ENCODE results near the gene FRMPD4.

The FRMPD4 gene

GRCh38 chrX:12611471-12611870, 473.2 kb downstream of the FRMPD4 start:
- no peak for DNase-seq (ENCODE audit: low read depth in 1 of 2, low spot score in 1 of 2)

DNA sequence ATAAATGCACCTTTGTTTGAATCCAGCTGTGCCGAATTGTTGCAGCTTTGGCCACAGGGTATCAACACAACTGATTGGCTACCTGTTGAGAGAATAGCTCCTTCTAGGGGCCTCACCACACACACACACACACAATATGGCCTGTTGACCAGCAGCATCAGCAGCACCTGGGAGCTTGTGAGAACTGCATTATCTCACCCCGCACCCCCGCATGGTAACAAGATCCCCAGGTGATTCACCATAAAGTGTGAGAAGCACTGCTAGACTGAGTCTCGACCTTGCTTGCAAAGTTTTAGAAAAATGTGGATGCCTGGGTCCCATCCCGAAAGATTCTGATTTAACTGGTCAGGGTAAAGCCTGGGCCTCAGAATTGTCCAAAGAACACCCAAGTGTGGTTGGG, 476.0 kb downstream of the FRMPD4 start:
- no peak for DNase-seq (ENCODE audit: low read depth in 1 of 2, low spot score in 1 of 2)

DNA sequence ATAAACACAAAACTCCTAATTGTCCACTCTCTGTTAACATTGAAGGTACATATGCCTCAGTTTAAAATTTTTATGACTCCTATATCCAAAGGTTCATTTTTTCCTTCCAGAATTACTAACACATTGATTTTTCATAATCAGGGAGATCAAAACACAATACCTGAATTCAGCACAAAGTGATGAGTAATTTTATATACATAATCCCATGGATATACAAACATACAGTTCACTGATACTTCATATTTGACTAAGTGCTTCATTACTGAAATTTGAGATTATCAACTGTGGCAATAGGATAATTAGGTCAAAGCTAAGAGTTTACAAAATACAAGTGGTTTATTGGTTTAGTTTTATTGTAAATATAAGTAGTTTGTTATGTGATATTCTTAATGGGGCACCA, 476.8 kb downstream of the FRMPD4 start:
- no peak for DNase-seq (ENCODE audit: low read depth in 1 of 2, low spot score in 1 of 2)

DNA sequence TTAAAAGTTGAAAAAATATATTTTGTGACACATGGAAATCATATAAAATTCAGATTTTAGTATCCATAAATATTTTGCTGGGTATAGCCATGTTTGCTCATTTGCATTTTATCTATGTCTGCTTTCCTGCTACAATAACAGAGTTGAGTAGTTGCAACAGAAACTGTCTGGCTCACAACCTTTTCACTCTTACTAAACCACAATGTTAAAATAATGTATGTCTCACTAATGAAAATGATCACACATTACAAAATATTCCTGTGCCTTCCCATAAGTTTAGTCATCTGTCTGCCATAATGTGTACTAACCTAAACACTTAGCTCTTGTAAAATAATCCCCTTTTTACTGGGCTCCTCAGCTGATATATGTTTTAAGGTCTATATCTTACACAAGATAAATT, 479.0 kb downstream of the FRMPD4 start:
- DNase-seq (ENCODE audit: low read depth in 1 of 2, low spot score in 1 of 2): no peak

DNA sequence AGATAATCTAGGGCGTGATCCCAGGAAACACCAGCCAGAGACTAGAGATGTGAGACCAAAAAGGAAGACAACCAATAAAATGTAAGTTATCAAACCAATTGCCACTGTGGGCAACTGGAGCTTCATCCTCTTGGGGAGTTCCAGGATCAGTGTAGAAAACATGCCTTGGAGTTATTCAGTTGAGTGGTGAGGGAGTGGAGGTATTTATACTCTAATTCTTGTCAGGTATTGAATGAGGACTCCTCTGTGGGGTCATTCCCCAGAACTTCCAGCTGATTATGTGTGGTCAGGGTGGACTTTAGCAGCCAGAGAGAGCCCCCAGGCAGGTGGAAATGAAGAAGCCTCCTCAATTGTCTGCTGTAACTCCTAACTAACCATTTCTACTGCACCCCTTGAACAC, 509.0 kb downstream of the FRMPD4 start:
- no peak for DNase-seq (ENCODE audit: low read depth in 1 of 2, low spot score in 1 of 2)

- no peak for DNase-seq (ENCODE audit: low read depth in 1 of 2, low spot score in 1 of 2)
These were observed 510.7 kb downstream of the FRMPD4 start for GRCh38 chrX:12648995-12649394.

DNA sequence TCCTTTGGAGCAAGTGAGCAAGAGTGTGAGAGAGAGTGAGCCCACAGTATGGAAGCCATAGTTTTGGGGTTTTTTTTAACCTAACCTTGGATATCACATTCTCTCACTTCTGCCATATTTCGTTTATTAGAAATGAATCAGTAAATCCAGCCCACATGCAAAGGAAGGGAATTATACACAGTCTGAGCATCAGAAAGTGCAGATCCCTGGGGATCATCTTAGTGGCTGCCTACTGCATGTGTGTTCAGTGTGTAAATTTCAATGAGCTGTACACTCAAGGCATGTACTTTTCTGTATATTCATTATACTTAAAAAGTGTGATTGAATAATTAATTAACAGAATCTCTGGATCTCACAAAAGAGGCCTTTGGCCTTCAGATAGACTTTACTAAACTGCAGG, 519.2 kb downstream of the FRMPD4 start:
- no peak for DNase-seq (ENCODE audit: low read depth in 1 of 2, low spot score in 1 of 2)

DNA sequence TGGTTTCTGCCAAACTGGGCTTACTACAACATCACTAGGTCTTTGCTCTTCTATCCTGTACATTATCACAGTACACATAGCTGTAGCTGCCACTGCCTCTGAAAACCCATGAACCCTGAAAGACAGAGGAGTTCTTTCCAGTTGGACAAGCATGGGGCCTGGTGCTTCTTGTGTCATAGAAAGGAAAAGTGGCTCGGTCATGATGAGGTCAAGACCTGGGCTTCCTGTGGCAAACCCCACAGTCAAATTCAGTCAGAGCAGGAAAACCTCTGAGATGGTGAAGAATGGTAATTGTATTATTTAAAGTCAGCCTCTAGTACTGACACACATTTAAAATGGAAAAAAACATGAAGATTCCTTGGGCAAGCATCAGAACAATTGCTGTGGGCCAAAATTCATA, 519.6 kb downstream of the FRMPD4 start:
- no peak for DNase-seq (ENCODE audit: low read depth in 1 of 2, low spot score in 1 of 2)

DNA sequence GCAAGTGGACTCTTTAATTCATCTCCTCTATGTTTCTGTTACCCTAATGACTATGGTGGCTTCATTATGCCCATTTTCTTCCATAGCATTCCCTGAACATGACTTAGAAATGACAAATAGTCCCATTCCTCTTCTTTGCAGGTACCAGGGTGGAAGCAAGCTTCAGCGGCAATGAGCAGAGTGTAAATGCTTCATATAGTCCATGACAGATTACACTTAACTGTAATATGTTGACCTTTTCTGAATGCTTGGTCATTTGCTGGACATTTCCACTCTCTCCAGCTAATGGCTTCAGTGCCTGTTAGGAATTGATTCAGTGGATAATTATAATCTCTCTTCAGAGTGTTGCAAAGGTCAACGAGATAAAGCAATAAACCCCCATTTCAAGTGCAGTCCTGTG, 523.2 kb downstream of the FRMPD4 start:
- no peak for DNase-seq (ENCODE audit: low read depth in 1 of 2, low spot score in 1 of 2)

DNA sequence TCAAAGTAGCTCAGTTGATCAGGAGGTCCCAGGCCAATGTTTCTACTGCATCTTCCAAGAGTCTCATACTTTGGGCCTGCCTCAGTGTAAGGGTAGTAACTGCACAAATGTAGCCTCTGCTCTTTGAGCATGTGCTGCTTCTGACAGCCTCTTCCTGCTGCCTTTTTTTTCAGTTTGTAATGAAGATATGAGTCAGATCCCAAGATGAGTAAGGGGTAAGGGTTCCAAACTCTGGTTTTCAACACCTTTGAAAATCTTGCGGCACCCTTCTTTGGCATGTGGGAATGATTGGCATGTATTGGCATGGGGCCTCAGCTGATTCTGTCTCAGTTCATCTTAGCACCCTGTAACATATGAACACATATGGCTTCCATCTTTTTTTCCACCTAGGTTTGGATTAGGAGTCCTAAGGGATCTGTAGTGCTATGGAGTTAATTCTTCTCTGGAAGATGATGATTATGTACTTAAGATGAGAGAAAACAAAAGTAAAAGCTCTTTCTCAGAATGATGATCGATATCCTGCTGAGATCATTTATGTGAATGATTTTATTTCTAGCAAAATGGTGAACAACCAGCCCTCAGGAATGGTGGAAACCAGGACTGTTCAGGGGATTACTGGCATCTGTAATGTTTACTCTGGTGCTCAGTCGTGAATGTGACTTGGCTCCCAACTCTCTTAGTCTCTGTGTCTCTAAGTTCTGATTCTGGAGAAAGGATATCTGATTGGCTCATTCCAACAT, 534.3 kb downstream of the FRMPD4 start:
- no peak for DNase-seq (ENCODE audit: low read depth in 1 of 2, low spot score in 1 of 2)

GRCh38 chrX:12673487-12673886, 535.2 kb downstream of the FRMPD4 start:
- DNase-seq (ENCODE audit: low read depth in 1 of 2, low spot score in 1 of 2): no peak

- no peak for DNase-seq (ENCODE audit: low read depth in 1 of 2, low spot score in 1 of 2)
These were observed 541.2 kb downstream of the FRMPD4 start for GRCh38 chrX:12679522-12679921.

DNA sequence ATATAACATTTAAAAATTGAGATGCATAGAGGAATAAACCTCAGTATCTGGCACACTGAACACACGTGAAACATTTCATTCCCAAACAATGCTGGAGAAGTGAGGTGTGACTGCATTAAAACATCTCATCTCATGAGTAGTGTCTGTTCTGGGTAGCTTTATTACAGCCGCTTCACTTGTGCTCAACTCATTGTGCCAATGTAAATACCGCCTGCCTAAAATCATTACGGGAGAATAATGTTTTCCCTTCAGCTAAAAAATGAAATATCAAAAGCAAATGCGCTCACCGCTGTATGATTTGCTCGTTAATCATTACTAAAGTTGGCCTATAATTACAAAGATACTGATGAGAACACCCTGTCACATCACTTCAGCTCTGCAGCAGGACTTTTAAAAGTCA, 542.8 kb downstream of the FRMPD4 start:
- DNase-seq (ENCODE audit: low read depth in 1 of 2, low spot score in 1 of 2): no peak

DNA sequence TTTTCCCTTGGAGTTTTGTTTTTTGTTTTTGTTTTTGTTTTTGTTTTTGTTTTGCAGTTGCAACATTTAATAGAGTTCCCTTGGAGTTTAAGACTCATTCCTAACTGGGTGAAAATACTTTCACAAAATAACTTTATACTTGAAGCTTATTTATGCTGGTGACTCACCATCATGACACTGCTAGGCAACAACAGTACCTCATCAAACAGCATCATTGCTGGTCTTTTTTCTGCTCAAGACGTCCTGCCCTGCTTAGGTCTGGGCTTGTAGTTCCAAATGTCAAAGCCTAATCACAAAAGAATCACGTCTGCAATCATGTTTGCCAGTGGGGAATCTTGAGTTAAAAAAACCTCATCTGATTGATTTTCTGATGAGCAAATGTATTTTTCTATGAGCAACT, 547.3 kb downstream of the FRMPD4 start:
- DNase-seq (ENCODE audit: low read depth in 1 of 2, low spot score in 1 of 2): no peak

DNA sequence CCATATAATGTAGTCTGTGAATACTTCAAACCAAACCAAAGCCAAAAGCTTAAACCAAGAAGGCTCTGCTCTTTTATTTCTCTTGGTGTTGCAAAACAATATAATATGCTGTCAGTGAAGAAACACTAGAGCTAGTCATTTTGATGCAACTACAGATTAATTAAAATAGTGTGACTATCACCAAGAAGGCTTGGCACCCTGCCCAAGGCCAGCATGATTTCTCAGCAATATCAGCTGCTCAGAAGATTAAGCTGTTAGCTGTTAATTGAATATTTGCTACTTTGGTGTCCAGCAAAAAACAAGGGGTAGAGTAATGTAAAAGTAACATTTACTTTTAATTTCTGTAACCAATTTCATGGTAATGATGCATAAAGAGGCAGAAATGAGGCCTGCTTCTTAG, 548.1 kb downstream of the FRMPD4 start:
- DNase-seq (ENCODE audit: low read depth in 1 of 2, low spot score in 1 of 2): no peak

GRCh38 chrX:12690646-12691045, 552.4 kb downstream of the FRMPD4 start:
- no peak for DNase-seq (ENCODE audit: low read depth in 1 of 2, low spot score in 1 of 2)

DNA sequence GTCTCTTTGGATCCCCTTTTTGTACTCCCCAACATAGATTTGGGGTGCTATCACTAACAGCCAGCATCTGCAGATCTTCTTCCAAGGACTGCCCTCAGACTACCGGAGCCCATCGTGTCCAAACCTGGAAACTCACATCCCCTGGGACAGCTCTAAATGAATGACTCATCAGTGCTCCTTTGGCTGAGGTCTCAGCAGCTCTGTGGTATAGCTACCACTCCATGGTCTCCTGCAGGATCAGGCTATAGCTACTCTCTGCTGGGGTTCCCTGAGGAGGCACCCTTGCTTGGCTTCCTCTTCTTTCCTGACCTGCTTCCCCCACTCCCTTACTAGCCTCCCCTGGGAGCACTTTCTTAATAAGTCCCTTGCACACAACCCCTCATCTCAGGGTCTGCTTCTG, 555.5 kb downstream of the FRMPD4 start:
- DNase-seq (ENCODE audit: low read depth in 1 of 2, low spot score in 1 of 2): no peak

DNA sequence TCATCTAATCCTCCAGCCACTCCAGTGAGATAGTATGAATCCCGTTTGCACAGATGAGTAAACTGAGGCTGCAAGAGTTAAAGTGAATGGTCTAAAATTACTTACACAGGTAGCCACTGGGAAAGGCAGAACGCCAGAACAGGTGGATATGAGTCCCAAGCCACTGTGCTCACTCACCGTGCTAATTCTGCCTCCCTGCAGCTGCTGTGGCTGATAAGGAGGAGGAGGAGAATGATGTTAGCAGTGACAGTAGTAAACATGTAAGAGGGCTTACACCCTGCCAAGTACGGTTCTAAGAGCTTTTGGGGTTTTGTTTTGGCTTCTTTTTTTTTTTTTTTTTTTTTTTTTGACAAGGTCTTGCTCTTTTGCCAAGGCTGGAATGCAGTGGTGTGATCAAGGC, 562.5 kb downstream of the FRMPD4 start:
- no peak for DNase-seq (ENCODE audit: low read depth in 1 of 2, low spot score in 1 of 2)

DNA sequence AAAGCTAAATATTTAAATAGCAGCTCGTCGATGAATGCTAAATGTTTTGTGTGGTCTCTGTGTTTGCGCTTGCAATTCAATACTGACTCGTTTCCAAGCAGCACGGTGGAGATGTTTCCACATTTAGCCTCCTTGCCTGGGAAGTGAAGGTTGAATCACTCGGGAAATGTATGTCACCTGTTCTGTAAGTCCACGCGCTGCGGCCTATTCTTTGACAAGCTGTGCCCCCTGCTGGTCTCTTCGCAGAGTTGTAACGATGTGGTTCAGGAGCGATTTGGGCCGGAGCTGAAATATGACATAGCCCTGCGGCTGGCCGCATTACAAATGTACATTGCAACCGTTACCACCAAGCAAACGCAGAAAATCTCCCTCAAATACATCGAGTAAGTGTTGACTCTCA, 563.4 kb downstream of the FRMPD4 start:
- DNase-seq (ENCODE audit: low read depth in 1 of 2, low spot score in 1 of 2): no peak

DNA sequence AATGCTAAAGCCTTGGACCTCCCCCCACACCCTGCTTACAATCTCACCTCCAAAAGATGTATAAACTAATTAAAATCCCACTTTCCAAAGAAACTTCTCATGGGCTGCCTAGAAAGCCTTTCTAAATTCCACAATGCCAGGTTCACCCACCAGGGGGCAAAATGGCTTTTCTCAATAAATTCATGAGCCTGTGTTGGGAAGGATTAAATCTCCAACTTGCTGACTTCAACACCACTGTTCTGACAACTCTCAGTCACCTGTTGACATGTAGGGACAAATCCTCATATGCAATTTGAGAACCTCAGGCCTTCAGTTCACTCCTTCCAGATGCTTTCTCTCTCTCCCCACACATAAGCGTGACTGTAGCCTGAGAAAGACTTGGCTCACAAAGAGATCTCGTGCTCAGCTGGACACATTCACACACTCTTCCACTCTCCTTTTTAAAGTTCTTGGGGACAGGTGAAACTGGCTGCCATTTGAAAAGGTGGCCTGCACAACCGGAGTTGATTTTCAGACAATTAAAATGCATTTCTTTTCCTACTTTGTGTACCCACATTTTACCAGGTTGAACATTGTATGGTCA, 564.3 kb downstream of the FRMPD4 start:
- no peak for DNase-seq (ENCODE audit: low read depth in 1 of 2, low spot score in 1 of 2)

DNA sequence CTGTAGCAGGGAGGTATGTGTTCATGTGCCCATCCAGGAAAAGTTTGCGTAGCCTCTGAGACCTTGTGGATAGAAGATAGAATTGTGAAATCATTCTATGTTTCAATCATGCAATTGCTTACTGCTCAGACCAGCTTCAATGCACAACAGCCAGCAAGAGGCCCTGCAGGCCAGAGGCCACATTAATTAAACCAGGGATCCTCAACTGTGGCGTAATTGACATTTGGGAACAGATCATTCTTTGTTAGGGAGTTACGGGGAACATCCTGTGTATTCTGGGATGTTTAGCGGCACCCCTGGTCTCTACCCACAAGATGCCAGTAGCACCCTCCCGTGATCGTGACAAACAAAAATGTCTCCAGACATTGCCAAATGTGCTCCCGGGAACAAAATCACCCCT, 566.4 kb downstream of the FRMPD4 start:
- no peak for DNase-seq (ENCODE audit: low read depth in 1 of 2, low spot score in 1 of 2)

GRCh38 chrX:12709047-12709446, 570.8 kb downstream of the FRMPD4 start:
- no peak for DNase-seq (ENCODE audit: low read depth in 1 of 2, low spot score in 1 of 2)

DNA sequence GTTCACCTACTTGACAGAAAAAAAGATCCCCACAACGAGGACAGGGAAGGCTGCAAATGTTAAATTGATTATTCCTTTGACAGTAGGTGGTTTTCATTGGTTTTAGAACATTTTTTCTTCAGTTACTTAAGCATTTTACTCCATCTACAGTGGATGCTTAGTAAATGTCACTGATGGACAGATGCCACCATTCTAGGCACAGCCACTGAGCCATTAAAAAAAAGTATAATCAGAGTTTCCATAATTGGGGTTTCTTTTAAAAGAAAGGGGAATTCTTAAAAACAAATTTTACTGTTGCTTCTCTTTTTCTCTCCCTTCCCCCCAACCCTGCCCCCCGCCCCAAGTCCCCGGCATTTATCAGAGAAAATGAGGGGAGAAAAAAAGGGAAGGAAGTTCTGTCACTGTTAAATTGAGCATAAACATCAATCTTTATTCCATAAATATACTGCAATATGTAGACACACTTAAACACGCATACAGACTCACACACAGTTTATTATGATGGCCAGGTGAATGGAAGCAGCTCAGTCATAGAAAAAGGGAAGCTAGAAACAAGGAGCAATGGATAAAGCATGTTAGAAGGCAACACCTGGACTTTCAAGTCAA, 573.3 kb downstream of the FRMPD4 start:
- no peak for DNase-seq (ENCODE audit: low read depth in 1 of 2, low spot score in 1 of 2)

Data from stimulated activated CD4-positive, alpha-beta T cell treated with anti-CD3 and anti-CD28 coated beads, Interleukin-15, amount 100 ng/mL, for 1 hour (primary cell).